ENCODE measurements around the gene NEDD4.

DNA sequence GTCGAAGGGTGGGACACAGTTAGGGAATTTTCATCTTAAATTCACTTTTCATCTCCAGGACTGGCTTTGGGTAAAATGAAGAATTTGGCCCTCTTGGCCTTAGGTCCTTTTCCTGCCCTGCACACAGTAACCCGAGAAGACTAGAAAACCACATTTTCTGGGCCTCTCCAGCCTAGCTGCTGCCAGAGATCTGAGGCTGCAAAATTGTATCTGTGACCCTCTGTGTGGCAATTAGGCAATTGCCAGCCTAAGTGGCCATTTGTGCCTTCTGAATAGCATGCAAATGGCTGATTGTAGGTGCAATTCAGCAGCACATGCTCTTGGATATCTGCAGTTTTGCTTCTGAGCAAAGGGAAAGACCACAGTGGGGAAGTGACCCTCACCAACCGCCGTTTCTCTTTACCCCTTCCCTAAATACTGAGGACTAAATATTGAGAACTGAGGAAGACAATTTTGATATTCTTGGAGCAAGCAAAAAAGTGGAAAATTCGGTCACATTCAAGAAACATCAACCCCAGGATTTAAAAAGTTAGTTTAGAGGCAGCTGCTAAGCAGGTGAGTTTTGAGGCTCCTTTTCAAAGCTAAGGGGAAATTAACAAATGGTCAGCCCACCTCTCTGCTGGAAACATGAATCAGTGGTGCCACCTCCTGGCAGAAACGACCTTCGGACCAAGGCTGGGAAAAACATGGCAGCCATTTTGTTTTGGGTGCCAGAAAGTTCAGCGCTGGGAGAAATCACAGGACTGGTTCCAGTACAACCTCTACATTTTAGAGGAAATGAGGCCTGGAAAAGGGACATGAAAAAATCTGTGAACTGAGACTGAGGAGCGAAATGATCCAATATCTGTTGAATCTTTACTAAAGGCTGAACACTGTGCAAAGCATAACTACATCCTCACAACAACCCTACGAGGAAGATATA is 193.9 kb downstream of the NEDD4 start:
- TF ChIP-seq GATA2 (IDR thresholded peaks at IDR 0.05; ENCODE audit: low read depth, low read length): no peak
- TF ChIP-seq GATA3 (IDR thresholded peaks at IDR 0.05; ENCODE audit: low read depth, low read length): no peak
